CD4-positive, alpha-beta T cell treated with Interleukin-1 beta for 1 hour (primary cell): ENCODE measurements around the gene PGPEP1.
"Not testable (repeated sequence)": the region's sequence is repeated elsewhere in the genome, so short reads cannot be mapped to it uniquely, and the experiment has no call there.

Source experiments
- DNase-seq, 2 donors: peaks; one replicate each; pipeline ENCODE4 v3.0.0-alpha.2; 2020 to 2022

Gene PGPEP1

DNA sequence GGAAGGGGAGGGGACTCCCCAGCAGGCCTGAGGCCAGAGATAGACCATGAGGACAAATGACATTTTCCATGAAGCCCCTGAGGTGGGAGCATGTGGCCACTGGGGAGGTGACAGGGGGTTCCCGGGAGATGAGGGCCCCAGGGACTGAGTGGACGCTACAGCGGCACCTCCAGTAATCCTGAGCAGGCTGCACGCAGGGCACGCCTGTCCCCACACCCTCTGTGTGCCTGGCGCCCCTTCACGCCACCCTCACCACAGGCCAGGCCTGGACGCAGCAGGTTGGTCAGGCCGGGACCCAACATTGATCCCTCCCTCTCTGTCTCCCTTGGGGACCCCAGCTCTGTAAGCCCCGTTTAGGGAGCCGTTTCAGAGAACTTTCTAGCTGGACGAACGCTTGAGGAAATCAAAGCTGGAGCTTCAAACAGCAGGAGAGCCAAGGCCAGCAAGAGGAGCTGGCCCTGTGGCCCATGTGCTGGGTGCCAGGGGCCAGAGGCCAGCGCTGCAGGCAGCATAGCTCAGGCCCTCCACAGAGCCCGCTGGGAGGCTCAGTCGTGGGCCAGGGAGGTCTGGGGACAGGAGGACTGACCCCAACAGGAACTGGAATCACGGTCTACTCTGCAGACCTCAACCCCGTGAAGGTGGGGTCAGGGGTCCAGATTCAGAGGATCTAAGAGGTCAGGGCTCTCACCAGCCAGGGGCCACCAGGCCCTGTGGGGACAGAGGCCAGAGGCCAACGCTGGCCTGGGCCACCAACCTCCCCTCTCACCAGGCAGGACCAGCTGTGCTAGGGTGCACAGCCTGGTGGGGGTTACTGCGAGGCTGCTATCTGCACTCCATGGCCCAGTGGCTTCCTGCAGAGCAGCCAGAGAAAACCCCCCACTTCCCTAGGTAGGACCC lies 32.1 kb upstream of the PGPEP1 start:
- no peak for DNase-seq

GRCh38 chr19:18308948-18309325 lies 31.5 kb upstream of the PGPEP1 start:
- no peak for DNase-seq

GRCh38 chr19:18309525-18310064 lies 30.8 kb upstream of the PGPEP1 start:
- DNase-seq, result no peak

- DNase-seq, result no peak
These were observed 30.1 kb upstream of the PGPEP1 start for GRCh38 chr19:18310118-18310909.

DNA sequence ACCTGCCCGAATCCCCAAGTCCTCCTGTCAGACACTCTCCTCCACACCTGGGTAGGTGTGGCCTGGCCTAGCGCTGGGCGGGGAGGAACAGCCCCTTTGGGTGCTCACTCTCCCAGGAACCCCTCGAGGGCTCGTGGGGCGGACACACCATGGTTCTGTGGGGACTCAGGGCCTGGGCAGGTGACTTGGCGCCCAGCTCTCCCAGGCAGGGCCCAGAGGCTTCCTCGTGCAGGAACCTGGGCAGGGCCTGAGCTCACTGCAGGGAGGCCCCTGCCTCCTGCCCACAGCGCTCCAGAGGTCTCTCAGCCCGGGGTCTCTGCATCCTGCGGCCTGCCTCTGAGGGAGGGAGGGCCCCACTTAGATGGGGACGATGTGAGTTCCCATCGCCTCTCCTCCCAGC lies 29.4 kb upstream of the PGPEP1 start:
- no peak for DNase-seq

- no peak for DNase-seq
These were observed 28.8 kb upstream of the PGPEP1 start for GRCh38 chr19:18311502-18312091.

- no peak for DNase-seq
These were observed 28.3 kb upstream of the PGPEP1 start for GRCh38 chr19:18312092-18312534.

DNA sequence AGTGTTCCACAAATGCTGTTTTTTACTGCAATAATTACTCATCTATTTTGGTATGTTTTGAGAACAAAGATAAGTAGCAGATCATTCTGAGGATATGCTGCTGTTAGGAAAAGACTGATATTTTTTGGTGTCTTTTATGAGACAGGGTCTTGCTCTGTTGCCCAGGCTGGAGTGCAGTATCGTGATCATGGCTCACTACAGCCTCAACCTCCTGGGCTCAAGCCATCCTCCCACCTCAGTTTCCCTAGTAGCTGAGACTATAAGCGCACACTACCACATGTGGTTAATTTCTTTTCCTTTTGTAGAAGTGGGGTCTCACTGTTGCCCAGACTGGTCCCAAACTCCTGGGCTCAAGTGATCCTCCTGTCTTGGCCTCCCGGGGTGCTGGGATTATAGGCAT lies 27.0 kb upstream of the PGPEP1 start:
- DNase-seq, result no peak

DNA sequence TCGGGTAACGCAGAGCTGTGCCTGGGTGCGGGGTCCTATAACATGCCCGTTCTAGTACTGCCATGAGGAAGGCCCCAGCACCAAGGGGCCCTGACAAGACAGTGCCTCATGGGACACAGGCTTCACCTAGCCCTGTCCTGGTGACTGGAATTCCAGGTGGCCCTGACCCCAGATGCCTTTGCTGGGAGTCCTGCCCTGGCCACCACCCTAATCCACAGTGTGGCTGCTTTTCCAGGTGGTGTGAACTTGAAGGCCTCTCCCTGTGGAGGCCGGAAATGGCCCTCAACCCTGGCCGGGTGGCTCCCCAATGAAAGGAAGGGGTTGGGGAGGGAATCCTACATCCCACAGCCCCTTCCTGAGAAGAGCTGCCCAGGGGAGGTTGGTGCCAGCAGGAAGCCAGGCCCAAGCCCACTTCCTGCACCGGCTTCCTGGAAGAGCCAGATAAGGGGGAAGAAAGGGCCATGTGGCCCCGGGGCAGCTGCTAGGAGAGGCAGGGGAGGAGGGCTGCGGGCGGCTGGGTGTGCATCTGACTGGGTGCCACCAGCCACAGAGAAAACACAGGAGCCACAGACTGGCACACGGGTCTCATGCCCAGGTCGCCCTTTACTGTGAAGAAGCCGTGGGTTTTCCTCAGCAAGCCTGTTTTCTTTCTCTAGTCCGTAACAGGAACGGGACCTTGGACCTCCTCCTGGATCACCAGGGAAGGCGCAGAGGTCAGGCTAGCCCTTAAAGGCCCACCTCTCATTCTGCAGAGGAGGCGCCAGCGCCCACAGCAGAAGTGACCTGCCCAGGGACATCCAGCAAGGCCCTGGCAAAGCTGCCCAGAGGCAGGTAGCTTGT lies 22.2 kb upstream of the PGPEP1 start:
- peak; percentile 57 to 65 for DNase-seq

DNA sequence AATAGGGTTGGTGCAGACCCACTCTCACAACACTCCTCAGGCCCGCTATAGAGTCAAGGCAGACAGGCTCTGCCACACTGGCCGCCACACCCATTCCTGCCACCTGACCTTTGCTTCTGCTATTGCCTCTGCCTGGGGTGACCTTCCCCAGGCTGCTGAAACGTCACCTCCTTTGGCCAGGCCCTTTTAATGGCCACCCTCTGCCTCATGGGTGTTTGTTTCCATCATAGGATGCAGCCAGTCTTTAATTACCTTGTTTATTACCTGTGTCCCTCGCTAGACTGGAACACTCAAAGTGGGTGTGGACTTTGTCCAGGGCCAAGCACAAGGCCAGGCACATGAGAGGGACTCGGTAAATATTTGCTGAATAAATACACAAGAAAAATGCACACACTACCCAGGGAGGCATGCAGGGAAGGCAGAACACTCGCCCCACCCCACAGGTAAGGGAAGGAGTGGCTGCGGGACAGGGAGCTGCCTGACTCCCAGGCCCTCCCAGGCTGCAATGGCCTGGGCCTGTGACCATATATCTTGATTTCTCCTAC lies 20.7 kb upstream of the PGPEP1 start:
- peak in 1 of 2 donors; percentile 50 for DNase-seq

- DNase-seq, result no peak
These were observed 19.3 kb upstream of the PGPEP1 start for GRCh38 chr19:18320865-18321733.

GRCh38 chr19:18321734-18322102 lies 18.7 kb upstream of the PGPEP1 start:
- peak in 1 of 2 donors; percentile 45 for DNase-seq

DNA sequence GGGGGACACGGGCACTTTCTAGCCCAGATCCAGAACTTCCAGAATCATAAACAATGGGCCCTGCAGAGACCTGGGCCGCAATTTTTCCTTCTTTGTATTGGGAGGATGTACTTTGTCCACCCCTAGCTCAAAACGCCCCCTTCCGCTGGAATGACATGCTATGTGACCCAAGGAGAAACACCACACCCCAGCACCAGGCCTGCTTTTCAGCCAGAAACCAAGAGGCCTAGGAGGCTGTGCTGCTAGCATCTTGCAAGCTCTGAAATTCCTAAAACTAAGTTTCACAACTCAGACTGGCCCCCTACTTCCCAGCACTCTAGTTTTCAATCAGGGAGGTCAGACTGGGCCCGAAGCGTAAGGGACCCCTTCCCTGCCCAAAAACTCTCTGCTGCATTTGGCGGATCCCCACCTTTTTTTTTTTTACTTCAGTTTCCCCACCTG lies 18.1 kb upstream of the PGPEP1 start:
- DNase-seq, result peak; percentile 25 to 35

GRCh38 chr19:18322759-18323460 lies 17.5 kb upstream of the PGPEP1 start, which contains the start of gene LSM4:
Gene LSM4 (minus strand): TSS chr19:18323076. CDS start chr19:18323020, 56 bp downstream.
- peak; percentile 99 to 100 for DNase-seq

DNA sequence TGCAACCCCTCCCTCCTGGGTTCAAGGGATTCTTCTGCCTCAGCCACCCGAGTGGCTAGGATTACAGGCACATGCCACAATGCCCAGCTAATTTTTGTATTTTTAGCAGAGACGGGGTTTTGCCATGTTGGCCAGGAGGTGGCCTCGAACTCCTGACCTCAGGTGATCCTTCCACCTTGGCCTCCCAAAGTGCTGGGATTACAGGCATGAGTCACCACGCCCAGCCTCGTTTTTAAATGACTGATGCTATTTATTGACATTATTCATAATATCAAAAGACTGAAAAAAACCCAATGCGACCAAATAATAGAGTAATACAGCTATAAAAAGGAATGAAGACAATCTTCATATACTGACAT lies 16.0 kb upstream of the PGPEP1 start:
- not testable (repeated sequence) for DNase-seq

DNA sequence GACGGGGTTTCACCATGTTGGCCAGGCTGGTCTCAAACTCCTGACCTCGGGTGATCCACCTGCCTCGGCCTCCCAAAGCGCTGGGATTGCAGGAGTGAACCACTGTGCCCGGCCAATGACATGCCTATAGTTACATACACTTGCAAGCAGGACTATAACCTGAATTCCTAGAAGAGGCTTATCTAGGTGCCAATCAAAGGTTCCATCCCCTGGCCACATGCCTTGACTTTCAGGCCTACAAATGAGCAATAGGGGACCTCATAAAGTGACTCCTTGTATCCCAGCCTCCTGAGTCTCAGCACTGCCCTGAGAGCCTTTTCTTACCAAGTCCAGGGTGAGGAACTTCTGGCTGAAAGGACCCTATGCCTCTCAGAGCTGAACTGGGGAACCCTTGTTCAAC lies 13.6 kb upstream of the PGPEP1 start:
- no peak for DNase-seq

- DNase-seq, result peak; percentile 90 to 93
These were observed 11.9 kb upstream of the PGPEP1 start for GRCh38 chr19:18328340-18329034.

- no peak for DNase-seq
These were observed 11.4 kb upstream of the PGPEP1 start for GRCh38 chr19:18329035-18329376.

DNA sequence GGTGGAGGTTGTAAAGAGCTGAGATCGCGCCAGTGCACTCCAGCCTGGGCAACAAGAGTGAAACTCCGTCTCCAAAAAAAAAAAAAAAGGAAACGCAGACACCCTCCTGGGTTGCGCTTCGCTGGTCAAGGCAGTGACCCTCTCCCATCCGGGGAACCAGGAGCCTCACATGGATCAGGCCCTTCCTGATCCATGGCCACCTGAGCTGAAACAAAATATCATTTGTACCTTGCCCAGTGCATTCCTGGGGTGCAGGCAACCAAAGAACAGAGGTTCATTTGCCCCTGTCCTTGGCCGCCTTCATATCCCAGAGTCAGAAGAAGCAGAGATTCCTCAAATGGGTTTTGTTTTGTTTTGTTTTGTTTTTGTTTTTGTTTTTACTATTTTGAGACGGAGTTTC lies 9.5 kb upstream of the PGPEP1 start:
- no peak for DNase-seq
